ENCODE measurements around the gene ACTR1A. TPM values are rescaled to one million over a fixed set of nuclear protein-coding genes. Genes with fewer than 3 reads are reported as not detected.

The ACTR1A gene
- total RNA-seq, 2 experiments from 2014 or later, result 55.5 to 68.3 TPM

DNA sequence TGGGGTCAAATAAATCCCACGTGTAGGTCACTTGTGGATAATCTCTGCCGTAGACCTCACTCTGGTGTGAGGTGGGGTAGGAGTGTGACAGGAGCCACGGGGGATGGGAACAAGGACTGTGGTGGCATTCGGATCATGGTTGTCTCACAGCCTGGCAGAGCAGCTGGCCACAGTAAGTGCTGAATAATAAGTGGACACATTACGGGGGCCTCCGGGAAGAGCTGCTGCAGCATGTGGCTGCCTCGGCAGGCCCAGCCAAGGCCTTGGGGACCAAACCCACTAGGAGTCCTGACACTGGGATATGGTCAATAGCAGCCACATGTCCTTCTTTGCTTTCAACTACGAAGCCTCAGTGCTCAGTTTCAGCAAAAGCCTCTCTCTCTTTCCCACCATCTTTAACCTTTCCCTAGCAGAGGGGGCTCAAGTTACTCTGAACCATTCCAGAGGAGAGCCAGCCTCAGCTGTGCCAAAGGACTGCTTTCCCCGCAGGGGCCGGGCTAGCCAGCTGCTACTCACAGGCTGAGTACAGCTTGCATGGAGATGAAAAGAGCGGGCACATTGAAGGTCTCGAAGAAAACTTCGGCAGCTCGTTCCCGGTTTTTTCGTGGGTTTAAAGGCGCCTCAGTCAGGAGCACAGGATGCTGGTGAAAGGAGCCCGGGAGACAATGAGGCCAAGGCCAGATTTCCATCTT, 17.3 kb downstream of the ACTR1A start:
- Histone ChIP-seq H4K20me1 (ENCODE audit: insufficient read depth, low read length) (no peaks in the 10 kb centered on the region), H3K9me3 (ENCODE audit: low read length) (no peaks in the 10 kb centered on the region), H3K9me2 (ENCODE audit: insufficient read depth, low read length) (no peaks in the 10 kb centered on the region), H3K4me3 (ENCODE audit: low read depth, low read length, poor library complexity, severe bottlenecking) (no peak overlapping the region), H3K4me2 (ENCODE audit: low read length) (no peak overlapping the region), H2AFZ (ENCODE audit: low read length) (no peak overlapping the region), H3K4me1 (ENCODE audit: insufficient read depth, low read length, poor library complexity, severe bottlenecking) (peaks cover 3% of the 10 kb centered on the region), H3K27ac (ENCODE audit: low read depth, low read length, poor library complexity, severe bottlenecking) (no peak overlapping the region), H3K36me3 (ENCODE audit: insufficient read depth, low read length) (peaks cover 88% of the 10 kb centered on the region), H3K79me2 (ENCODE audit: insufficient read depth, low read depth, low read length) (no peaks in the 10 kb centered on the region)
- ChIA-PET CTCF (ENCODE audit: unreplicated experiment) (no interaction called here), POLR2A (no interaction called here)
- DNase-seq (ENCODE audit: low spot score), result no peak
- no peak for TF ChIP-seq EZH2phosphoT487 (IDR thresholded peaks at IDR 0.05; ENCODE audit: borderline replicate concordance, low read depth, low read length)
- no TSS peak for BruUV-seq (replicated peaks)
- intact Hi-C loops (cut with micrococcal nuclease; ENCODE audit: unreplicated experiment), result no loop called here

DNA sequence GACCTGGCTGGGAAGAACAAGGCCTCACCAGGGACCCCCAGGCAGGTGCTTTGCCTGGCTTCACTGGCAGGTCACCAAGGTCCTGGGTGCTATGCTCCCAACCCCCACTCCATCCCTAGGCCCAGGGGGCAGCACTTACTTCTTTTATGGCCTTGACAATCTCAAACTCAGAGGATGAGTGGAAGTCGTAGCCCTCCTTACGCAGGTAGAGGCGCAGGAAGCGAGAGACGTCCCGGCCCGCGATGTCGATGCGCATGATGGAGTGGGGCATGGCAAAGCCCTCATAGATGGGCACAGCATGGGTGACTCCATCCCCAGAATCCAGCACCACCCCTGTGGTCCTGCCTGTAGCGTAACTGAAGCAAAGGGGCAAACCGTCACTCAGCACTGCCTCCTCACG, 18.5 kb downstream of the ACTR1A start:
- DNase-seq (ENCODE audit: low spot score), result no peak
- Histone ChIP-seq H3K4me1 (ENCODE audit: insufficient read depth, low read length, poor library complexity, severe bottlenecking) (peaks cover 3% of the 10 kb centered on the region), H3K4me2 (ENCODE audit: low read length) (no peak overlapping the region), H3K79me2 (ENCODE audit: insufficient read depth, low read depth, low read length) (no peaks in the 10 kb centered on the region), H3K27ac (ENCODE audit: low read depth, low read length, poor library complexity, severe bottlenecking) (no peak overlapping the region), H2AFZ (ENCODE audit: low read length) (no peak overlapping the region), H3K36me3 (ENCODE audit: insufficient read depth, low read length) (peaks cover 99% of the 10 kb centered on the region), H3K9me2 (ENCODE audit: insufficient read depth, low read length) (no peaks in the 10 kb centered on the region), H3K4me3 (ENCODE audit: low read depth, low read length, poor library complexity, severe bottlenecking) (no peak overlapping the region), H4K20me1 (ENCODE audit: insufficient read depth, low read length) (no peaks in the 10 kb centered on the region), H3K9me3 (ENCODE audit: low read length) (no peaks in the 10 kb centered on the region)
- TF ChIP-seq, protein P1, sequence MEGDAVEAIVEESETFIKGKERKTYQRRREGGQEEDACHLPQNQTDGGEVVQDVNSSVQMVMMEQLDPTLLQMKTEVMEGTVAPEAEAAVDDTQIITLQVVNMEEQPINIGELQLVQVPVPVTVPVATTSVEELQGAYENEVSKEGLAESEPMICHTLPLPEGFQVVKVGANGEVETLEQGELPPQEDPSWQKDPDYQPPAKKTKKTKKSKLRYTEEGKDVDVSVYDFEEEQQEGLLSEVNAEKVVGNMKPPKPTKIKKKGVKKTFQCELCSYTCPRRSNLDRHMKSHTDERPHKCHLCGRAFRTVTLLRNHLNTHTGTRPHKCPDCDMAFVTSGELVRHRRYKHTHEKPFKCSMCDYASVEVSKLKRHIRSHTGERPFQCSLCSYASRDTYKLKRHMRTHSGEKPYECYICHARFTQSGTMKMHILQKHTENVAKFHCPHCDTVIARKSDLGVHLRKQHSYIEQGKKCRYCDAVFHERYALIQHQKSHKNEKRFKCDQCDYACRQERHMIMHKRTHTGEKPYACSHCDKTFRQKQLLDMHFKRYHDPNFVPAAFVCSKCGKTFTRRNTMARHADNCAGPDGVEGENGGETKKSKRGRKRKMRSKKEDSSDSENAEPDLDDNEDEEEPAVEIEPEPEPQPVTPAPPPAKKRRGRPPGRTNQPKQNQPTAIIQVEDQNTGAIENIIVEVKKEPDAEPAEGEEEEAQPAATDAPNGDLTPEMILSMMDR (conservative IDR thresholded peaks at IDR 0.05; ENCODE audit: low read length), result no peak
- no peak for TF ChIP-seq EZH2phosphoT487 (IDR thresholded peaks at IDR 0.05; ENCODE audit: borderline replicate concordance, low read depth, low read length)
- BruUV-seq (replicated peaks), result no TSS peak
- CTCF ChIA-PET (ENCODE audit: unreplicated experiment), result no interaction called here
- POLR2A ChIA-PET, result no interaction called here
- intact Hi-C loops (cut with micrococcal nuclease; ENCODE audit: unreplicated experiment), result no loop called here

DNA sequence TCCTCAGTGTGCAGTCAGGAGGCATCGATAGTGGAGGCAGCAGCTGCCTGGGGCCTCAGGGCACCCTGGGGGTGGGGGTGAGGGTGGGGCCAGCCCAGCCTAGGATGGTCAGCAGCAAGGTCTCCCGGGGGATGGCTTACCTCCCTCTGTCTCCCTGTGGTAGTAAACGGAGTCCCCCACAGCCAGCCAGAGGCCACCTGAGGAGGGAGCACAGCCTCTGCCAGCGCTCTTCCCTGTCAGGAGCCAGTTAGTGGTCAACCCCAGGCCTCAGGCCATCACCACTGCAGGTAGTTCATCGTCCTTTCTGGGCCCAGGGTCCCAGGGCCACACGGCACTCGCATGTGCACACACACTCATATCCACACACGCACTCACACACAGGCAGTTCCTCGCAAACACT, 22.1 kb downstream of the ACTR1A start:
- POLR2A ChIA-PET, result no interaction called here
- Histone ChIP-seq H3K4me1 (ENCODE audit: insufficient read depth, low read length, poor library complexity, severe bottlenecking) (peaks cover 3% of the 10 kb centered on the region), H3K9me3 (ENCODE audit: low read length) (no peaks in the 10 kb centered on the region), H3K4me3 (ENCODE audit: low read depth, low read length, poor library complexity, severe bottlenecking) (no peak overlapping the region), H3K36me3 (ENCODE audit: insufficient read depth, low read length) (peaks cover 92% of the 10 kb centered on the region), H3K4me2 (ENCODE audit: low read length) (no peak overlapping the region), H3K9me2 (ENCODE audit: insufficient read depth, low read length) (no peaks in the 10 kb centered on the region), H2AFZ (ENCODE audit: low read length) (no peak overlapping the region), H3K79me2 (ENCODE audit: insufficient read depth, low read depth, low read length) (no peaks in the 10 kb centered on the region), H4K20me1 (ENCODE audit: insufficient read depth, low read length) (no peaks in the 10 kb centered on the region), H3K27ac (ENCODE audit: low read depth, low read length, poor library complexity, severe bottlenecking) (no peak overlapping the region)
- DNase-seq (ENCODE audit: low spot score), result no peak
- TF ChIP-seq, protein P1 (conservative IDR thresholded peaks at IDR 0.05; ENCODE audit: low read length), result no peak
- no peak for TF ChIP-seq EZH2phosphoT487 (IDR thresholded peaks at IDR 0.05; ENCODE audit: borderline replicate concordance, low read depth, low read length)
- intact Hi-C loops (cut with micrococcal nuclease; ENCODE audit: unreplicated experiment), result no loop called here
- CTCF ChIA-PET (ENCODE audit: unreplicated experiment), result interaction anchor here (0.6 kb wide), 1 partner anchor 24 kb away, joined by 4 read pairs; the partner anchor contains the start of gene SUFU
- no TSS peak for BruUV-seq (replicated peaks)
